GM23338 (cell line): ENCODE data around the gene FOXL2NB. TPM values are rescaled to one million over a fixed set of nuclear protein-coding genes. Genes with fewer than 3 reads are reported as not detected.

Experiments used
- ATAC-seq: fragments of 200-7000 bp; cut with Tn5 transposase; 3 replicates; pipeline ENCODE4 v1.9.1; 2020
- DNase-seq: peaks from one replicate; pipeline ENCODE4 v3.0.0-alpha.2; 2015; ENCODE audit warnings: low spot score
- H2AFZ ChIP-seq: fragments of 200-600 bp; sonication (generic); 2 replicates; pipeline ENCODE4 v1.8.0; 2016; ENCODE audit warnings: antibody characterized with exemption, mild to moderate bottlenecking, moderate library complexity
- H3F3A ChIP-seq: fragments of 200-600 bp; sonication (generic); replicated peaks from 2 replicates; pipeline ENCODE4 v1.8.0; 2017; ENCODE audit warnings: antibody characterized with exemption, mixed run types, low read depth
- H3K27ac ChIP-seq: fragments of 200-600 bp; sonication (generic); 2 replicates; pipeline ENCODE4 v1.6.1; 2016; ENCODE audit warnings: low read depth
- H3K27me3 ChIP-seq: fragments of 200-600 bp; sonication (generic); 2 replicates; pipeline ENCODE4 v1.8.0; 2016; ENCODE audit warnings: mild to moderate bottlenecking, mixed run types, moderate library complexity; ENCODE audit not compliant: insufficient read depth
- H3K36me3 ChIP-seq: fragments of 200-600 bp; sonication (generic); 2 replicates; pipeline ENCODE4 v1.8.0; 2016; ENCODE audit warnings: mild to moderate bottlenecking; ENCODE audit not compliant: insufficient read depth
- H3K4me1 ChIP-seq: fragments of 200-600 bp; sonication (generic); 2 replicates; pipeline ENCODE4 v1.8.0; 2016; ENCODE audit warnings: mild to moderate bottlenecking, moderate library complexity; ENCODE audit not compliant: insufficient read depth
- H3K4me2 ChIP-seq: fragments of 200-600 bp; sonication (generic); 2 replicates; pipeline ENCODE4 v1.7.1; 2017; ENCODE audit warnings: mixed run types
- H3K4me3 ChIP-seq: fragments of 200-600 bp; sonication (generic); 2 replicates; pipeline ENCODE4 v1.6.1; 2016; ENCODE audit warnings: mixed run types
- H3K79me2 ChIP-seq: fragments of 200-600 bp; sonication (generic); replicated peaks from 2 replicates; pipeline ENCODE4 v1.8.0; 2017; ENCODE audit warnings: mild to moderate bottlenecking; ENCODE audit not compliant: insufficient read depth
- H3K9me2 ChIP-seq: fragments of 200-600 bp; sonication (generic); 2 replicates; pipeline ENCODE4 v1.8.0; 2017; ENCODE audit not compliant: insufficient read depth
- H4K20me1 ChIP-seq: fragments of 200-600 bp; sonication (generic); replicated peaks from 2 replicates; pipeline ENCODE4 v1.8.0; 2017; ENCODE audit warnings: mild to moderate bottlenecking; ENCODE audit not compliant: insufficient read depth
- H3K27ac Mint-ChIP-seq: 2 replicates; pipeline ENCODE4 v1.8.0; 2020; ENCODE audit warnings: inconsistent platforms, mild to moderate bottlenecking, moderate library complexity, mixed read lengths
- H3K27me3 Mint-ChIP-seq: 3 replicates; pipeline ENCODE4 v1.8.0; 2022; ENCODE audit warnings: low read depth, mild to moderate bottlenecking, moderate library complexity, mixed read lengths, inconsistent platforms; ENCODE audit not compliant: insufficient read depth, poor library complexity
- H3K36me3 Mint-ChIP-seq: 3 replicates; pipeline ENCODE4 v1.8.0; 2021; ENCODE audit warnings: low read depth, mild to moderate bottlenecking, inconsistent platforms, moderate library complexity, mixed read lengths
- H3K4me1 Mint-ChIP-seq: 3 replicates; pipeline ENCODE4 v1.8.0; 2020; ENCODE audit warnings: mild to moderate bottlenecking, inconsistent platforms, mixed read lengths
- H3K4me3 Mint-ChIP-seq: 3 replicates; pipeline ENCODE4 v1.8.0; 2021; ENCODE audit warnings: moderate library complexity, mild to moderate bottlenecking, inconsistent platforms, mixed read lengths
- H3K9me3 Mint-ChIP-seq: 3 replicates; pipeline ENCODE4 v1.8.0; 2020; ENCODE audit warnings: moderate library complexity, mild to moderate bottlenecking, inconsistent platforms, mixed read lengths
- EZH2 ChIP-seq: fragments of 200-600 bp; sonication (generic); IDR thresholded peaks from one replicate; pipeline ENCODE4 v1.8.0; 2017; ENCODE audit warnings: antibody characterized with exemption, mild to moderate bottlenecking, low read depth; ENCODE audit not compliant: unreplicated experiment
- EZH2phosphoT487 ChIP-seq: fragments of 200-600 bp; sonication (generic); IDR thresholded peaks from one replicate; pipeline ENCODE4 v1.8.1; 2018; ENCODE audit warnings: antibody characterized with exemption; ENCODE audit not compliant: unreplicated experiment
- POLR2AphosphoS5 ChIP-seq: IDR thresholded peaks from 2 replicates; pipeline ENCODE4 v1.6.1; 2016; ENCODE audit warnings: antibody characterized with exemption, low read depth
- STAT1 ChIP-seq: IDR thresholded peaks from one replicate; pipeline ENCODE4 v1.6.1; 2016; ENCODE audit warnings: antibody characterized with exemption; ENCODE audit not compliant: unreplicated experiment
- ZNF114 ChIP-seq: fragments of 250-450 bp; sonication (Bioruptor Pico); IDR thresholded peaks from 2 replicates; pipeline ENCODE4 v1.5.0; 2020; ENCODE audit warnings: mild to moderate bottlenecking, moderate library complexity
- ZNF331 ChIP-seq: fragments of 250-450 bp; sonication (Bioruptor Pico); IDR thresholded peaks from 2 replicates; pipeline ENCODE4 v1.5.0; 2020; ENCODE audit warnings: low read depth, mild to moderate bottlenecking, moderate library complexity
- long read RNA-seq: library from polyadenylated mRNA; unstranded; transcript quantifications from one replicate; pipeline ENCODE4 v2.0.0, GENCODE V29; 2020; ENCODE audit not compliant: unreplicated experiment
- polyA plus RNA-seq: library from polyadenylated mRNA; unstranded; fragments of >200 nt; fragmentation: Nextera tagmentation; extraction: Ambion mirVana; gene quantifications from 2 replicates; pipeline ENCODE4 v1.2.1, GENCODE V29; 2016
- total RNA-seq: library from RNA; depleted of rRNA; stranded (reverse); fragments of >200 nt; shearing (Covaris generic); gene quantifications from 2 replicates; pipeline ENCODE4 v1.2.3, GENCODE V29; 2014; rRNA removed
- TF ChIP-seq, protein P1 (sequence below): fragments of 250-450 bp; sonication (Bioruptor Pico); IDR thresholded peaks from 2 replicates; pipeline ENCODE4 v1.5.0; 2020; ENCODE audit warnings: mild to moderate bottlenecking, moderate library complexity
- TF ChIP-seq, protein P2 (sequence below), 2 experiments: fragments of 200-600 bp in 1 of 2; sonication (generic) in 1 of 2; conservative IDR thresholded peaks; 2 replicates each; pipeline versions ENCODE4 v1.5.1 to v1.6.1; 2016 to 2017; ENCODE audit warnings: antibody characterized with exemption in 2 of 2, low read depth in 2 of 2, mild to moderate bottlenecking in 2 of 2, moderate library complexity in 1 of 2
- TF ChIP-seq, protein P3 (sequence below): IDR thresholded peaks from 2 replicates; pipeline ENCODE4 v1.6.1; 2016; ENCODE audit warnings: antibody characterized with exemption

The FOXL2NB gene
- total RNA-seq, result 10.0 and 15.6 TPM in 2 replicates
- 9.3 and 11.2 TPM in 2 replicates for polyA plus RNA-seq
- long read RNA-seq, result 0 reads

DNA sequence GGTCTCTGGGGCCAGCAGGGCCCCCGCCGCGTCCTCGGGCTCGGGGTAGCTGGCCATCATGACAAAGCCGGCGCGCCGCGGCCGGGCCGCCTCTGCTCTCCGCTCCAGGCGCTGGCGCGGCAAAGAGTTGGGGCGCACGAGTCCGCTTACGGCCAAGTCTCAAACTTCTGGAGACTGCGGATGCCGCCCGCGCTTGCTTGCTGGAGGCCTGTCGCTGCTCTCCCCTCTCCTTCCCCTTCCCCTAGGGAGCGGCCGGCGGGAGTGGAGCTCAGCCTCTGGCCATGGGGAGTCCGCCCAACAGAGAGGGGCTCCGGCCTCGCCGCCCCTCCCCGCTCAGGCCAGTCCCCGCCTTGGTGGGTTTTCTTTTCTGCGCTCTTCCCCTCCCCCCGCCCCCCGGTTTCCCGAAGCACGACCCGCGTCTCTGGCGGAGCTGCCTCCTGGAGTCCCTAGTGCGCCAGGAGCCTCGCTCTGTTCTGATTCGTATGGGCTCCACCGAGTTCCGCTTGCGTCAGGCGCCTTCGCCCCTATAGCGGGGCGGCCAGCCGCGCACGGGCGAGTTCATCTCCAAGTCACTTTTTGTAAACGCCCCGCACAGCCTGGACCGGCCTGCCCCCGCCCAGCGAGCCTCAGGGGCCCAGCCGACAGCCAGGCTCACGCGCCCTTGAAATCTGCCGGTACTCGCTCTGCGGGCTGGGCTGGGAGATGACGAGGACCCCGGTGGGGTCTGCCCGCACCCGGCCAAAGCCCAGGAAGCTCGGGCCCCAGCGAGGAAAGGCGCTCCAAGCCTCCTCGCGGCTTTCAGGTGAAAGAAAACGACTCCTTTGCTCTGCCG lies at the start of gene FOXL2NB, which contains the start of gene FOXL2:
Gene FOXL2NB (plus strand): TSS at position 555 of the 832 bp plus-strand sequence. CDS start 148 bp downstream, at position 703.
Gene FOXL2 (minus strand): TSS at position 475 of the 832 bp plus-strand sequence. CDS start 415 bp downstream, at position 60.
- Mint-ChIP-seq H3K9me3 (peaks cover 9% of the 10 kb centered on the region), H3K4me3 (peak within 1 kb of the TSS; percentile 71), H3K36me3 (peaks cover 17% of the 10 kb centered on the region), H3K27ac (no peak within 1 kb of the TSS), H3K27me3 (peaks cover 93% of the 10 kb centered on the region), H3K4me1 (peaks cover 59% of the 10 kb centered on the region)
- H3K36me3 ChIP-seq, result no peaks in the 10 kb centered on the region
- H3K4me3 ChIP-seq, result peak within 1 kb of the TSS; percentile 72
- H3K9me2 ChIP-seq, result no peaks in the 10 kb centered on the region
- peak within 1 kb of the TSS; percentile 87 for H3K4me2 ChIP-seq
- no peaks in the 10 kb centered on the region for H3K79me2 ChIP-seq
- H3F3A ChIP-seq, result peaks cover 26% of the 10 kb centered on the region
- H3K27me3 ChIP-seq, result peaks cover 95% of the 10 kb centered on the region
- peaks cover 46% of the 10 kb centered on the region for H3K4me1 ChIP-seq
- H3K27ac ChIP-seq, result no peak within 1 kb of the TSS
- DNase-seq (peak; percentile 84), ATAC-seq (peak; percentile 27)
- H4K20me1 ChIP-seq, result peaks cover 8% of the 10 kb centered on the region; the same call in 1 of the 2 replicates
- H2AFZ ChIP-seq, result peak within 1 kb of the TSS; percentile 92
- TF ChIP-seq POLR2AphosphoS5, result peak; percentile 10; the same call in 1 of the 2 replicates
- TF ChIP-seq EZH2phosphoT487, result no peak
- no peak for TF ChIP-seq ZNF114
- TF ChIP-seq EZH2, result peak; percentile 24

DNA sequence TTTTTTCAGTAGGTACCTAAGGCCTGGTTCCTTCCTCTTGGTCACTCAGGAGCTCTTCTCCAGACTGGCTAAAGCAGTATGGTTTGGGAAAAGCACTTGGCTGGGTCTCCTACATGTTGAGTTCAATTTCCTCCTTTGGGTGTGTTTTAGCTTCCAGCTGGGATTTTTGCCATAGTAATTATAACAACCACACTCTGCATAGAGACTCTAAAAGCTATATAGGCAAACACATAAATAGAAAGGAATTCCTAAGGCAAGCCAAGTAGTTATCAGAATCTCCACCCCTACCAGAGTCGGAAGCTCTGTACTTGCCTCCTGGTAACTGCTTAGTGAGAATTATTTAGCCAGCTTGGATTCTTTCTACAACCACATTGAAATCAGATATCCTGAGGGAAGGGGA lies 48.7 kb upstream of the FOXL2NB start:
- Histone ChIP-seq H3K4me1 (no peaks in the 10 kb centered on the region), H3K4me3 (no peak overlapping the region), H3K27me3 (no peaks in the 10 kb centered on the region), H3K79me2 (no peaks in the 10 kb centered on the region), H2AFZ (no peak overlapping the region), H3K27ac (no peak overlapping the region), H3K4me2 (no peak overlapping the region), H3K36me3 (no peaks in the 10 kb centered on the region), H3K9me2 (no peaks in the 10 kb centered on the region), H3F3A (no peaks in the 10 kb centered on the region), H4K20me1 (no peaks in the 10 kb centered on the region)
- Mint-ChIP-seq H3K4me1 (no peaks in the 10 kb centered on the region), H3K27me3 (no peaks in the 10 kb centered on the region), H3K27ac (no peak overlapping the region), H3K4me3 (no peak overlapping the region), H3K9me3 (no peaks in the 10 kb centered on the region; the same call in 2 of the 3 replicates), H3K36me3 (no peaks in the 10 kb centered on the region)
- ATAC-seq, result no peak
- DNase-seq, result no peak
- TF ChIP-seq ZNF331 (CRISPR knock-in tag) (no peak), ZNF114 (no peak), EZH2phosphoT487 (no peak), EZH2 (no peak), POLR2AphosphoS5 (no peak), STAT1 (no peak)
- TF ChIP-seq, protein P1, sequence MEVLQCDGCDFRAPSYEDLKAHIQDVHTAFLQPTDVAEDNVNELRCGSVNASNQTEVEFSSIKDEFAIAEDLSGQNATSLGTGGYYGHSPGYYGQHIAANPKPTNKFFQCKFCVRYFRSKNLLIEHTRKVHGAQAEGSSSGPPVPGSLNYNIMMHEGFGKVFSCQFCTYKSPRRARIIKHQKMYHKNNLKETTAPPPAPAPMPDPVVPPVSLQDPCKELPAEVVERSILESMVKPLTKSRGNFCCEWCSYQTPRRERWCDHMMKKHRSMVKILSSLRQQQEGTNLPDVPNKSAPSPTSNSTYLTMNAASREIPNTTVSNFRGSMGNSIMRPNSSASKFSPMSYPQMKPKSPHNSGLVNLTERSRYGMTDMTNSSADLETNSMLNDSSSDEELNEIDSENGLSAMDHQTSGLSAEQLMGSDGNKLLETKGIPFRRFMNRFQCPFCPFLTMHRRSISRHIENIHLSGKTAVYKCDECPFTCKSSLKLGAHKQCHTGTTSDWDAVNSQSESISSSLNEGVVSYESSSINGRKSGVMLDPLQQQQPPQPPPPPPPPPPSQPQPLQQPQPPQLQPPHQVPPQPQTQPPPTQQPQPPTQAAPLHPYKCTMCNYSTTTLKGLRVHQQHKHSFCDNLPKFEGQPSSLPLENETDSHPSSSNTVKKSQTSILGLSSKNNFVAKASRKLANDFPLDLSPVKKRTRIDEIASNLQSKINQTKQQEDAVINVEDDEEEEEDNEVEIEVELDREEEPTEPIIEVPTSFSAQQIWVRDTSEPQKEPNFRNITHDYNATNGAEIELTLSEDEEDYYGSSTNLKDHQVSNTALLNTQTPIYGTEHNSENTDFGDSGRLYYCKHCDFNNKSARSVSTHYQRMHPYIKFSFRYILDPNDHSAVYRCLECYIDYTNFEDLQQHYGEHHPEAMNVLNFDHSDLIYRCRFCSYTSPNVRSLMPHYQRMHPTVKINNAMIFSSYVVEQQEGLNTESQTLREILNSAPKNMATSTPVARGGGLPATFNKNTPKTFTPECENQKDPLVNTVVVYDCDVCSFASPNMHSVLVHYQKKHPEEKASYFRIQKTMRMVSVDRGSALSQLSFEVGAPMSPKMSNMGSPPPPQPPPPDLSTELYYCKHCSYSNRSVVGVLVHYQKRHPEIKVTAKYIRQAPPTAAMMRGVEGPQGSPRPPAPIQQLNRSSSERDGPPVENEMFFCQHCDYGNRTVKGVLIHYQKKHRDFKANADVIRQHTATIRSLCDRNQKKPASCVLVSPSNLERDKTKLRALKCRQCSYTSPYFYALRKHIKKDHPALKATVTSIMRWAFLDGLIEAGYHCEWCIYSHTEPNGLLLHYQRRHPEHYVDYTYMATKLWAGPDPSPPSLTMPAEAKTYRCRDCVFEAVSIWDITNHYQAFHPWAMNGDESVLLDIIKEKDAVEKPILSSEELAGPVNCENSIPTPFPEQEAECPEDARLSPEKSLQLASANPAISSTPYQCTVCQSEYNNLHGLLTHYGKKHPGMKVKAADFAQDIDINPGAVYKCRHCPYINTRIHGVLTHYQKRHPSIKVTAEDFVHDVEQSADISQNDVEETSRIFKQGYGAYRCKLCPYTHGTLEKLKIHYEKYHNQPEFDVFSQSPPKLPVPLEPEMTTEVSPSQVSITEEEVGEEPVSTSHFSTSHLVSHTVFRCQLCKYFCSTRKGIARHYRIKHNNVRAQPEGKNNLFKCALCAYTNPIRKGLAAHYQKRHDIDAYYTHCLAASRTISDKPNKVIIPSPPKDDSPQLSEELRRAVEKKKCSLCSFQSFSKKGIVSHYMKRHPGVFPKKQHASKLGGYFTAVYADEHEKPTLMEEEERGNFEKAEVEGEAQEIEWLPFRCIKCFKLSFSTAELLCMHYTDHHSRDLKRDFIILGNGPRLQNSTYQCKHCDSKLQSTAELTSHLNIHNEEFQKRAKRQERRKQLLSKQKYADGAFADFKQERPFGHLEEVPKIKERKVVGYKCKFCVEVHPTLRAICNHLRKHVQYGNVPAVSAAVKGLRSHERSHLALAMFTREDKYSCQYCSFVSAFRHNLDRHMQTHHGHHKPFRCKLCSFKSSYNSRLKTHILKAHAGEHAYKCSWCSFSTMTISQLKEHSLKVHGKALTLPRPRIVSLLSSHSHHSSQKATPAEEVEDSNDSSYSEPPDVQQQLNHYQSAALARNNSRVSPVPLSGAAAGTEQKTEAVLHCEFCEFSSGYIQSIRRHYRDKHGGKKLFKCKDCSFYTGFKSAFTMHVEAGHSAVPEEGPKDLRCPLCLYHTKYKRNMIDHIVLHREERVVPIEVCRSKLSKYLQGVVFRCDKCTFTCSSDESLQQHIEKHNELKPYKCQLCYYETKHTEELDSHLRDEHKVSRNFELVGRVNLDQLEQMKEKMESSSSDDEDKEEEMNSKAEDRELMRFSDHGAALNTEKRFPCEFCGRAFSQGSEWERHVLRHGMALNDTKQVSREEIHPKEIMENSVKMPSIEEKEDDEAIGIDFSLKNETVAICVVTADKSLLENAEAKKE, result no peak
- TF ChIP-seq, protein P2, sequence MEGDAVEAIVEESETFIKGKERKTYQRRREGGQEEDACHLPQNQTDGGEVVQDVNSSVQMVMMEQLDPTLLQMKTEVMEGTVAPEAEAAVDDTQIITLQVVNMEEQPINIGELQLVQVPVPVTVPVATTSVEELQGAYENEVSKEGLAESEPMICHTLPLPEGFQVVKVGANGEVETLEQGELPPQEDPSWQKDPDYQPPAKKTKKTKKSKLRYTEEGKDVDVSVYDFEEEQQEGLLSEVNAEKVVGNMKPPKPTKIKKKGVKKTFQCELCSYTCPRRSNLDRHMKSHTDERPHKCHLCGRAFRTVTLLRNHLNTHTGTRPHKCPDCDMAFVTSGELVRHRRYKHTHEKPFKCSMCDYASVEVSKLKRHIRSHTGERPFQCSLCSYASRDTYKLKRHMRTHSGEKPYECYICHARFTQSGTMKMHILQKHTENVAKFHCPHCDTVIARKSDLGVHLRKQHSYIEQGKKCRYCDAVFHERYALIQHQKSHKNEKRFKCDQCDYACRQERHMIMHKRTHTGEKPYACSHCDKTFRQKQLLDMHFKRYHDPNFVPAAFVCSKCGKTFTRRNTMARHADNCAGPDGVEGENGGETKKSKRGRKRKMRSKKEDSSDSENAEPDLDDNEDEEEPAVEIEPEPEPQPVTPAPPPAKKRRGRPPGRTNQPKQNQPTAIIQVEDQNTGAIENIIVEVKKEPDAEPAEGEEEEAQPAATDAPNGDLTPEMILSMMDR (conservative IDR thresholded peaks at IDR 0.05; ENCODE audit: low read depth in 2 of 2), result no peak
- TF ChIP-seq, protein P3, sequence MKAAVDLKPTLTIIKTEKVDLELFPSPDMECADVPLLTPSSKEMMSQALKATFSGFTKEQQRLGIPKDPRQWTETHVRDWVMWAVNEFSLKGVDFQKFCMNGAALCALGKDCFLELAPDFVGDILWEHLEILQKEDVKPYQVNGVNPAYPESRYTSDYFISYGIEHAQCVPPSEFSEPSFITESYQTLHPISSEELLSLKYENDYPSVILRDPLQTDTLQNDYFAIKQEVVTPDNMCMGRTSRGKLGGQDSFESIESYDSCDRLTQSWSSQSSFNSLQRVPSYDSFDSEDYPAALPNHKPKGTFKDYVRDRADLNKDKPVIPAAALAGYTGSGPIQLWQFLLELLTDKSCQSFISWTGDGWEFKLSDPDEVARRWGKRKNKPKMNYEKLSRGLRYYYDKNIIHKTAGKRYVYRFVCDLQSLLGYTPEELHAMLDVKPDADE, result no peak
